Stimulated activated CD4-positive, alpha-beta T cell treated with anti-CD3 and anti-CD28 coated beads, Interleukin-2, amount 100 ng/mL, for 24 hours (primary cell): Measurements from ENCODE around the gene NRCAM.

Experiments
- DNase-seq, 2 donors: peaks; one replicate each; pipeline ENCODE4 v3.0.0-alpha.2; 2020

Gene NRCAM

GRCh38 chr7:108236681-108237415 is 219.4 kb downstream of the NRCAM start:
- no peak for DNase-seq

GRCh38 chr7:108235451-108236061 is 220.7 kb downstream of the NRCAM start:
- no peak for DNase-seq

DNA sequence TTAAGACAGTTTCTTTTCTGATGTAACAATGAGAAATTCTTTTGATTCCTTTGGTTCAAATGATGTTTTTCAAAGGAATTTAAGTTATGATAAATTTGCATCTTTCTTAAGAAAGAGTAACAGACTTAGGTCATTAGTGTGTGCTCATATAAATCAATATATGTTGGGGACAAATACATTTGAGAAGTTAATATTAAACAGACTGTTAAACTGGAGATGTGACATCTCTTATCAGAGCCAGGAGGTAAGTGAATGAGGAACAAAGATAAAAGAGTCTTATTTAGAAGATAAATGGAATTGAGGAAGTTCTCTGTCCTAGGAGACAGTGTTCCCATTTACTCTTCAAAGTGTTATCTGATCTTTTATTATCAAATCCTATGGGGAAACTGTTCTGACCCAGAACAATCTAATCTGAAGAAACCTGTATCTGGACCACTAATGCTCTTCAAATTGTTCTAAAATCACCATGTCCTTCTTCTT is 221.2 kb downstream of the NRCAM start:
- DNase-seq, result no peak

DNA sequence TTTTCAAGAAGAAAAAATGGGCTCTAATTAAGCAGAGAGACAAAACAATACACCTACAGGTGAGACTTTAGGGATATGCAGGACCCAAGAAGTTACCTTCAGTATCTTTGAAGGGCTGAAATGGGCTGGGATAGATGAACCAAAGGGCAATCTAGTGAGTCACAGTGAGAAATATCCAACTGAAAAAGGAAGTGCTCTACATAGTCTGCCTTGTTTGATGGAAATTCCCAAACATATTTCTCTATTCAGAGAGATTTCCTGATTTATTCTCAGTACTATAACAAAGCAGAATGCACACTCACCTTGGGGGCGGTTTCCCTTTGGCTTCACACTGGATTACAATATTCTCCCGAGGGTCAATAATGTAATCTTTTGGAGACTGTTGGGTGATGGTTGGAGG is 222.0 kb downstream of the NRCAM start:
- no peak for DNase-seq

- DNase-seq, result no peak
These were observed 224.2 kb downstream of the NRCAM start for GRCh38 chr7:108232076-108232475.

GRCh38 chr7:108231221-108231620 is 225.0 kb downstream of the NRCAM start:
- no peak for DNase-seq

DNA sequence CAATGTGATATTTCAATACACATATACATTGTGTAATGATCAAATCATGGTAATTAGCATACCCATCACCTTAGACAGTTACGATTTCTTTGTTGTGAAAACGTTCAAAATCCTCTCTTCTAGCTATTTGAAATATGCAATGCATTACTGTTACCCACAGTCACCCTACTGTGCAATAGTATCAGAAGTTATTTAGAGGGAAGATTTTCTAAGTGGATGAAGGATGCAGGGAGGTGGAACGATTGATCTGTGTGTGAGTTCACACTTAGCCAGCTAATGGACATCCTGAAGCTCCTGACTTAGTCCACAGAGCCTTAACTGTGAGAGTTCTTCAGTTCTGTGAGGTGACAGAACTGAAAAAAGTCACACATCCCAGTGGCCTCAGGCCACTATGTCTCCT is 228.9 kb downstream of the NRCAM start:
- DNase-seq, result no peak

GRCh38 chr7:108226816-108227299 is 229.4 kb downstream of the NRCAM start:
- no peak for DNase-seq

DNA sequence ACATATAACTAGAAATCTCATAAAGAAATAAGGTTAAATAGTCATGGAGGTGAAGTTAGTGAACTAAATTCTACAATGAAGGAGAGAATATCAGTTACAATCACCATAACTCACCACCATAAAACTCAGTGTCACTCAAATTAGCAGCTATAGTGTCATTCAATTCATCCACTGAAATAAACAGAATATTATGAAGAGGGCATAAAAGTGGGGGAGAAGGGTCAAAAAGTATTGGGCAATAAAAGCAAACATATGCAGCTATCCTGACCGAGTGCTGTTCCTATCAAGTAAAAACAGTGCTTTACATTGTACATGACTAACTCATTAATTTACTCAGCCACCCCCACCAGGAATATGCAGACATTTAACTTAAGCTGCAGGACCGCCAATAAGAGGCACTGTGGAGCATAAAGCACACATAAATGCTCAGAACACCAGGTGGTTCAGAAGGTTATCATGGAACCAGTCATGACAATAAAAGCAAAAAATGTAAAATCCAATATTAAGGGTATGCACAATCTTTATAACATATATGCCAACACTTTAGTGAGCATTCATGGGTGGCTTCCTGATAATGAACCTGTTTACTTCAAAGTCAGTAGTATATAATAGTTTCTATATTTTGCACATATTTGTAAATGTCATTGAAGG is 230.6 kb downstream of the NRCAM start:
- DNase-seq, result no peak

- DNase-seq, result no peak
These were observed 231.8 kb downstream of the NRCAM start for GRCh38 chr7:108224387-108224786.

DNA sequence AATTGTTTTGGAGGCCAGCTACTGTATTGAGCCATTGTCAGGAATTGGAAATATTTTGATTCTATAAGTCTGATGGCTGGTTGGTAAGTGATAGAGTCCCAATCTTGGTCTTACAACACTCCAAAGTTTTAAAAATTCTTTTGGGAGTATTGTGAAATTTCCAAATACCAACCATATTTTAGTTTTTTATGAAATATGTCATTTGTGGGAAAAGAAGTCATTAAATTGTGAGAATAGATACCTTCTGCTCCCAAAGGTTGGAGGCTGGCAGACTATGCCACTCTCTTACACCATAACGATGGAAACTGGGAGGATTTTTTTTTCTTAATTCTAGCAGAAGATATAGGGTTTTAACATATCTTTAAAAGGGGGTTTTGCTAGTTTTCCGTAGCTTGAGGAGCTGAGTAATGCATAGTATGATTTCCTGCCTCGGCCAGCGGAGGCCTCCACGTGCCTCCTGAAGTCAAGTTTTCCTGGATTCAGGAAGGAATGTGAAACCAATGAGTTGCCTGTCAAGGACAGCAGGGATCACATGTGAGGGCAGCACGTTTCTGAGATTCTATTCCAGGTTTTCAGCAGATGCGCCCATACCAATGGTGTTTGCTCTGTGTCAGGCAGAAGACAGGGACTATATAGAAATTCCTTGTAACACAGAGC is 233.9 kb downstream of the NRCAM start:
- no peak for DNase-seq

DNA sequence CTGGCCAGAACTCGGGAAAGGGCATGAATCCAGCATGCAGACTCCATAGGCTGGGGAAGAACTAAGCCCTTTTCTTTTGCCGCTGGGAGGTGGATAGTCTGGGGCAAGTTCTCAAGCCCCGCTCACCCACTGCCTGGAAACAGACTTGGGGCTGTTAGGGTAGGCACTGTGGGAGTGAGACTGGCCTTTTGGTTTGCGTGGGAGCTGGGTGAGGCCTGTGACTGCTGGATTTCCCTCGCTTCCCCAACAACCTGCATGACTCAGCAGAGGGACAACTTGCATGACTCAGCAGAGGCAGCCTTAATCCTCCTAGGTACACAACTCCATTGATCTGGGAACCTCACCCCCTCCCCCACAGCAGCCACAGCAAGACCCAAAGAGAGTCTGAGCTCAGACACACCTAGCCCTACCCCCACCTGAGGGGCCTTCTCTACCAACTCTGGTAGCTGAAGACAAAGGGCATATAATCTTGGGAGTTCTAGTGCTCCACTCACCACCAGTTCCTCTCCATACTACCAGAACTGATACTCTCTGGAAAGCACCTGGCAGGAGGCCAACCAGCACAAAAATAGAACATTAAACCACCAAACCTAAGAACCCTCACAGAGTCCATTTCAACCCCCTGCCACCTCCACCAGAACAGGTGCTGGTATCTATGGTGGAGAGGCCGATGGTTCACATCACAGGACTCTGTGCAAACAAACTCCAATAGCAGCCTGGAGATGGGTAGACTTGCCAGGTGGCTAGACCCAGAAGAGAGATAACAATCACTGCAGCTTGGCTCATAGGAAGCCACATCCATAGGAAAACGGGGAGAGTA is 244.6 kb downstream of the NRCAM start:
- peak in 1 of 2 donors; percentile 2 for DNase-seq

DNA sequence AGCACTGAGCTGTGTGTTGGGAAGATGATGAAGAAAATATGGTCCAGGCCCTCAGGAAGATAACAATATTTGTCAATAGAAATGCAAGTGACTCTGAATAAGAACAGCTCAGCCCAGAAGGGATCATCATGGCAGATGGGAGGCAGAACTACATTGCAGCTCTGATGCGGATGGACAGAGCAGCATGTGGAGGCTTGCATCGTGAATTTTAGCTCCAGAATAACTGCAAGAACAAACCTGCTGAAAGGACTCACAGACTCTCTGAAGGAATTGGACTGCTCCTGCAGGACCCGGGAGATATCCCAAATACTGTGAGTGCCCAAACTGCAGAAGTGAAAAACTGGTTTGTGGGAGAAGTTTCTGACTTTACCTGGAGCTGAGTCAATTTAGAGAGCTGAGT is 245.4 kb downstream of the NRCAM start:
- DNase-seq, result no peak

DNA sequence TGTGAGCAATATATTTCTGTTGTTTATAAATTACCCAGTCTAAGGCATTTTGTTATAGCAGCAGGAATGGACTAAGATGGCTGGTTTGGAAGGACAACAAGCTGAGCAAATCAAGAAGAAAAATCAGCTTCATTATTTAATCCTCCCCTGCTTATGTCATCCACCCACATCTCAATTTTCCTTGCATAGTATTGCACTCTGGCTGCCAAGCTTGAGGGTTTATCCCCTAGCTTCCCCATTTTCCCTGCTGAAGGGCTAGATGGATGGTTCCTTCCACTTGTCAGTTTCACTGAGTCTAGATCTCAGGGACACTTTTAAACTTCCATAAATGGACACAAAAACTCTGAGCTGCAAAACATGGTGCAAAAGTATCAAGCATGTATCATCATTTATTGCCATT is 250.9 kb downstream of the NRCAM start:
- no peak for DNase-seq

DNA sequence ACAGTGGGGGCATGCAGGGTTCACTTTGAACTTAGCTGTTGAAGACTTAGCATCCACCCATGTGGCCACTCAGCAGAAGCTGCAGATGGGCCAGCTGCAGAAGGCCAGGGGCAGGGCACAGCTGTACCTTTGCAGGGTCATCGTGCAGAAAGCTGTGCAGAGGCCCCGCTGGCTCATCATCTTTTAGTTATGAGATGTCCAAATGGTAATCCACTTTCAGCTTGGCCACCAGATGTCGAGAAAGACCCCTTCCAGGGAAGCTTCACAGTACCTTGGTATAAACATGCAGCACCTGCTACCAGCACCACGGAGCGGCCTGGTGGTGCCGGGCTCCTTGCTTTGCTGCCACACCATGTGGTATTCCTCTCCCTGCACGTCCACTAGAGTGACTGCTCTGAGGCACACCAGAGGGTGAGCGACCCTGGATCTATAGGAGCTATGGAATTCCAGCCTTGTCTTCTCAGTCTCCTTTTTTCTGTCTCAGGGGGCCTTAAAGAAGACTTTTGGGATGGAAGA is 251.9 kb downstream of the NRCAM start:
- DNase-seq, result no peak

DNA sequence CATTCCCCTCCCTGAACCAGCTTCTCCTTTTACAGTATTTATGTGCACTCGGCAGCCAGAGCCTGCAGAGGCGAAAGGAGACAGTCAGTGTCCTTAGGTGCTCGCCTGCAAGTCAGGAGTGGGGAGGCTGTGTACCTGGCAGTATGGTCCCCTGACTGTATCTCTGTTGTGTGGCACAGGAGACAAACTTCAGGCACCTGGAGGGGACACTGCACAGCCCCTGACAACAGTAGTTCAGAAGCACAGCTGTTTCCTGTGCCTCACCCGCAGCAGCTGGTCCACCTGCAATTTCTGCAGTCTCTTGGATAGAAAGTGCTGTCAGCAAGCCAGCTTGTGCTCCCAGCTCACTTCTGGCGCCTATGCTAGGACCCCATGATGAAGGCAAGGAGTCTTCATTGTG is 252.7 kb downstream of the NRCAM start:
- no peak for DNase-seq

DNA sequence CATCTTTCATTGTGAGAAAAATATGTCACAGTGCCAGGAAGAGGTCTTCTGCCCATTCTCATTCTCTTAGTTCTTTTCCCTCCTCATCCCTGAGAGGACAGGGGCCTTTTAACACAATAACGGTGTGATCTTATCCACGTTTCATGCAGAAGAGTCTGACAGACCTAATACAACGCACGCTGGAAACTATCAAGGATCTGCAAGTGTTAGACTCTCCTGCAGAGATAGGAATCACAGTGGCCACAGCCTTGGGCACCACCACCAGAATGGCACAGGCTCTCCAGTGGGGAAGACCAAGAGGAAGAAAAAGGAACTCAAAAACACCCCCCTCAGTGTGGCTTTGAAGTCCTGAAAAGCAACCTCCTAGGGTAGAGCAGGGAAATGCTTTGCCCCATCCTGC is 253.5 kb downstream of the NRCAM start:
- DNase-seq, result no peak

GRCh38 chr7:108201766-108202165 is 254.5 kb downstream of the NRCAM start:
- DNase-seq, result no peak

- no peak for DNase-seq
These were observed 255.9 kb downstream of the NRCAM start for GRCh38 chr7:108200326-108200725.

- DNase-seq, result no peak
These were observed 258.7 kb downstream of the NRCAM start for GRCh38 chr7:108197371-108198091.

- DNase-seq, result no peak
These were observed 260.2 kb downstream of the NRCAM start for GRCh38 chr7:108196004-108196403.
